HL-60 (cell line): Measurements from ENCODE around the gene ZNF92.

ENCODE experiments used
- GABPA ChIP-seq: IDR thresholded peaks from 2 replicates; pipeline ENCODE4 v1.6.1; 2012; ENCODE audit warnings: low read depth
- POLR2AphosphoS5 ChIP-seq: IDR thresholded peaks from 2 replicates; pipeline ENCODE4 v1.6.1; 2012; ENCODE audit warnings: low read depth
- SPI1 ChIP-seq: IDR thresholded peaks from 2 replicates; pipeline ENCODE4 v1.6.1; 2012; ENCODE audit warnings: low read depth, mild to moderate bottlenecking, borderline replicate concordance
- TF ChIP-seq, protein P1 (sequence below): IDR thresholded peaks from one replicate; pipeline ENCODE4 v1.5.1; 2011; ENCODE audit warnings: low read length, control low read depth, inconsistent platforms; ENCODE audit not compliant: insufficient read depth
- TF ChIP-seq, protein P2 (sequence below): IDR thresholded peaks from 2 replicates; pipeline ENCODE4 v1.6.1; 2012; ENCODE audit warnings: low read depth; ENCODE audit not compliant: insufficient replicate concordance

DNA sequence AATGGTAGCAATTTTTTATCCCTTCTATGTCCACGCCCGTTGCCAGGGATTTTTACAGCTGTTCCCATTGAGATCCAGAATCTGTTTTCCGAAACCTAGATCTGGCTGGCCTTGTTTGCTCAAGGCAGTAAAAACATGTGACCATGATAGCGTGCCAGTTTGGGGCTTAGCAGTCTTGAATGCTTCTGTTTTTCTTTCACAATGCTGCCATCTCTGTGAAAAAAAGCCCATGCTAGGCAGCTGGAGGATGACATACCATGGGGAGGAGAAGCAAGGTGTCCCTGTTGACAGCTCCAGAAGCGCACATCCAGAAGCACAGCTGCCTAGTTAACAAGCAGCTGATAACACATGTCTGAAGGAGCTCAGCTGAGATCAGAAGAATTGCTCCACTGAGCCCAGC lies 2.2 kb upstream of the ZNF92 start:
- no peak for TF ChIP-seq POLR2AphosphoS5
- TF ChIP-seq, protein P1, sequence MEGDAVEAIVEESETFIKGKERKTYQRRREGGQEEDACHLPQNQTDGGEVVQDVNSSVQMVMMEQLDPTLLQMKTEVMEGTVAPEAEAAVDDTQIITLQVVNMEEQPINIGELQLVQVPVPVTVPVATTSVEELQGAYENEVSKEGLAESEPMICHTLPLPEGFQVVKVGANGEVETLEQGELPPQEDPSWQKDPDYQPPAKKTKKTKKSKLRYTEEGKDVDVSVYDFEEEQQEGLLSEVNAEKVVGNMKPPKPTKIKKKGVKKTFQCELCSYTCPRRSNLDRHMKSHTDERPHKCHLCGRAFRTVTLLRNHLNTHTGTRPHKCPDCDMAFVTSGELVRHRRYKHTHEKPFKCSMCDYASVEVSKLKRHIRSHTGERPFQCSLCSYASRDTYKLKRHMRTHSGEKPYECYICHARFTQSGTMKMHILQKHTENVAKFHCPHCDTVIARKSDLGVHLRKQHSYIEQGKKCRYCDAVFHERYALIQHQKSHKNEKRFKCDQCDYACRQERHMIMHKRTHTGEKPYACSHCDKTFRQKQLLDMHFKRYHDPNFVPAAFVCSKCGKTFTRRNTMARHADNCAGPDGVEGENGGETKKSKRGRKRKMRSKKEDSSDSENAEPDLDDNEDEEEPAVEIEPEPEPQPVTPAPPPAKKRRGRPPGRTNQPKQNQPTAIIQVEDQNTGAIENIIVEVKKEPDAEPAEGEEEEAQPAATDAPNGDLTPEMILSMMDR: no peak
- TF ChIP-seq, protein P2, sequence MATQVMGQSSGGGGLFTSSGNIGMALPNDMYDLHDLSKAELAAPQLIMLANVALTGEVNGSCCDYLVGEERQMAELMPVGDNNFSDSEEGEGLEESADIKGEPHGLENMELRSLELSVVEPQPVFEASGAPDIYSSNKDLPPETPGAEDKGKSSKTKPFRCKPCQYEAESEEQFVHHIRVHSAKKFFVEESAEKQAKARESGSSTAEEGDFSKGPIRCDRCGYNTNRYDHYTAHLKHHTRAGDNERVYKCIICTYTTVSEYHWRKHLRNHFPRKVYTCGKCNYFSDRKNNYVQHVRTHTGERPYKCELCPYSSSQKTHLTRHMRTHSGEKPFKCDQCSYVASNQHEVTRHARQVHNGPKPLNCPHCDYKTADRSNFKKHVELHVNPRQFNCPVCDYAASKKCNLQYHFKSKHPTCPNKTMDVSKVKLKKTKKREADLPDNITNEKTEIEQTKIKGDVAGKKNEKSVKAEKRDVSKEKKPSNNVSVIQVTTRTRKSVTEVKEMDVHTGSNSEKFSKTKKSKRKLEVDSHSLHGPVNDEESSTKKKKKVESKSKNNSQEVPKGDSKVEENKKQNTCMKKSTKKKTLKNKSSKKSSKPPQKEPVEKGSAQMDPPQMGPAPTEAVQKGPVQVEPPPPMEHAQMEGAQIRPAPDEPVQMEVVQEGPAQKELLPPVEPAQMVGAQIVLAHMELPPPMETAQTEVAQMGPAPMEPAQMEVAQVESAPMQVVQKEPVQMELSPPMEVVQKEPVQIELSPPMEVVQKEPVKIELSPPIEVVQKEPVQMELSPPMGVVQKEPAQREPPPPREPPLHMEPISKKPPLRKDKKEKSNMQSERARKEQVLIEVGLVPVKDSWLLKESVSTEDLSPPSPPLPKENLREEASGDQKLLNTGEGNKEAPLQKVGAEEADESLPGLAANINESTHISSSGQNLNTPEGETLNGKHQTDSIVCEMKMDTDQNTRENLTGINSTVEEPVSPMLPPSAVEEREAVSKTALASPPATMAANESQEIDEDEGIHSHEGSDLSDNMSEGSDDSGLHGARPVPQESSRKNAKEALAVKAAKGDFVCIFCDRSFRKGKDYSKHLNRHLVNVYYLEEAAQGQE: no peak
- no peak for TF ChIP-seq GABPA
- TF ChIP-seq SPI1: no peak
